ENCODE measurements around the gene OBSL1. TPM values are rescaled to one million over a fixed set of nuclear protein-coding genes. Genes with fewer than 3 reads are reported as not detected.

The OBSL1 gene
- total RNA-seq, 4 donors from 2014 or later, result 37.5 to 118 (median 51.6) TPM

- TF ChIP-seq CTCF (IDR thresholded peaks at IDR 0.05; ENCODE audit: low read depth), result no peak
Measured at GRCh38 chr2:219526320-219527075, 44.8 kb downstream of the OBSL1 start.

- no peak for TF ChIP-seq CTCF (IDR thresholded peaks at IDR 0.05; ENCODE audit: low read depth)
Measured at GRCh38 chr2:219525533-219526232, 45.7 kb downstream of the OBSL1 start.

- TF ChIP-seq CTCF (IDR thresholded peaks at IDR 0.05; ENCODE audit: low read depth), result no peak
Measured at GRCh38 chr2:219524817-219525216, 46.5 kb downstream of the OBSL1 start.

GRCh38 chr2:219523031-219523671, 48.2 kb downstream of the OBSL1 start:
- TF ChIP-seq CTCF (IDR thresholded peaks at IDR 0.05; ENCODE audit: low read depth), result no peak

GRCh38 chr2:219522111-219523030, 49.0 kb downstream of the OBSL1 start:
- TF ChIP-seq CTCF (IDR thresholded peaks at IDR 0.05; ENCODE audit: low read depth), result no peak

- TF ChIP-seq CTCF (IDR thresholded peaks at IDR 0.05; ENCODE audit: low read depth), result no peak
Measured at GRCh38 chr2:219521066-219521880, 50.1 kb downstream of the OBSL1 start.
